Activated CD8-positive, alpha-beta memory T cell treated with anti-CD3 and anti-CD28 coated beads, Interleukin-2, amount 50 U/mL, for 48 hours (primary cell): ENCODE results near the gene SIN3A.

Source experiments
- DNase-seq: peaks from one replicate; pipeline ENCODE4 v3.0.0-alpha.2; 2020

The SIN3A gene

GRCh38 chr15:75369897-75370581 lies 81.5 kb downstream of the SIN3A start:
- DNase-seq = no peak

GRCh38 chr15:75368689-75369239 lies 82.7 kb downstream of the SIN3A start:
- DNase-seq = peak; percentile 64

GRCh38 chr15:75367913-75368688 lies 83.4 kb downstream of the SIN3A start, which contains the start of gene MAN2C1:
MAN2C1 (minus strand) TSS chr15:75368607; CDS start chr15:75368583, 24 bp downstream.
- DNase-seq = peak; percentile 96

GRCh38 chr15:75367406-75367912 lies 84.0 kb downstream of the SIN3A start:
- no peak for DNase-seq

DNA sequence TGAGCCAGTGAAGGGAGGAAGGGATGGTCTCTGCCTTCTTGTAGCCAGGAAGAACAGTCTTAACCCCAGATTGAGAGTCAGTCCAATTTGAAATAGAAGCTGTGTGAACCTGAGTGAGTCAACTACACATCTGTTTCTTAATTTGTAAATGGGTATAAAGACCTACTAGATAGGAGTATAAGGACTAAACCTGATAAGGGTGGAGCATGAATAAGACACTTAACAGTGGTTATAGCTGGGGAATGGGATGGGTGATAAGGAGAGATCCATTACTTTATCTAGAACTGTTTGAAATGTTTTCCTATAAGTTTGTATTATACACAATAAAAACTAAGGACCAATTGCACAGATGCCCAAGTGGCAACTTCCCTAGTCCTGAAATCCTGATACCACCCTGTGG lies 84.5 kb downstream of the SIN3A start:
- DNase-seq = no peak

GRCh38 chr15:75366163-75366562 lies 85.3 kb downstream of the SIN3A start:
- no peak for DNase-seq

- no peak for DNase-seq
Observed at GRCh38 chr15:75364881-75365280, 86.6 kb downstream of the SIN3A start.

GRCh38 chr15:75363786-75364185 lies 87.7 kb downstream of the SIN3A start:
- no peak for DNase-seq

DNA sequence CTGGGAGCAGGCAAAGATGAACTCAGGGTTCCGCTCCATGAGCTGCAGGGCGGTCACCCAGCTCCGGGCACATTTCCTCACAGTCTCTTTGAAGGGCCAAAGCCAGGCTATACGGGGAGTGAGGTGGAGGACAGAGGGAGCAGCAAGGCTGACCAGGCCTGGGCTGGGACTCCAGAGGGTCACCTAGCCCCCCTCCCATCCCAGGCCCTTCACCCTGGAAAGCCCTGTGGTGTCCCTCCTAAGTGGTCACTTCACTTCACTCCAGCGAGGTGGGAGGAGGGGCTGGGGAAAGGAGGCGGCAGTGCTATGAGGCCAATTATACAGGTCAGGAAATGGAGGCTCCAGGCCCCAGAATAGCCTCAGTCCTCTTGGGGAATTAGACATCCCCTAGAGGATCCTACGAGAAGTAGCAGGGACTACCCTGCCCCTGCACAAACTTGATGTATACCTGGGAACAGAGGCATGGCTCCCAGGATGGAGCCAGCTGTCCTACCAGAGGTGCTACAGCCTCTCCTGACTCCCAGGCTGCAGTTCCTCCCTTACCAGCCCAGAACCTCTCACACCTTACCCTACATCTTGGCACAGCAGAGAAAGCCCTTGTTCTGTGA lies 88.7 kb downstream of the SIN3A start:
- no peak for DNase-seq

- DNase-seq = no peak
Observed at GRCh38 chr15:75361989-75362641, 89.4 kb downstream of the SIN3A start.

GRCh38 chr15:75361361-75361988 lies 90.0 kb downstream of the SIN3A start:
- no peak for DNase-seq

GRCh38 chr15:75360856-75361255 lies 90.6 kb downstream of the SIN3A start:
- DNase-seq = no peak

DNA sequence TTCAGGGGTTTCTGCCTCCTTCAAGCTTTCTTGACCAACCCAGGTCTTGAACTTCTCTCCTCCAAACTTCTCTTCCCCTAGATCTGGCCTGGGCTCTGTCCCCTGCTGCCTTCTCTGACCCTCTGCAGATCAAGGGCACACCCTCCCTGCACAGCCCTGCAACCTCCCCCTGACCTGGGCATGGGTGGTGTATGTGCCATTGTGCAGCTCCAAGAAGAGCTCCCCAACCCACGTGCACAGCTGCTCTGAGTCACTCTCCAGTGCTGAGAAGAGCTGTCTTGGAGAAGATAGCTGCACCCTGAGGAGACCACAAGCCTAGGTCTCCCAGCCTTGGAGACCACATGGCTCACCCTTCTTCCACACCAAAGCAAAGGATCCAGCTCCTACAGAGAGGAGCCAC lies 91.1 kb downstream of the SIN3A start:
- DNase-seq = peak; percentile 49

DNA sequence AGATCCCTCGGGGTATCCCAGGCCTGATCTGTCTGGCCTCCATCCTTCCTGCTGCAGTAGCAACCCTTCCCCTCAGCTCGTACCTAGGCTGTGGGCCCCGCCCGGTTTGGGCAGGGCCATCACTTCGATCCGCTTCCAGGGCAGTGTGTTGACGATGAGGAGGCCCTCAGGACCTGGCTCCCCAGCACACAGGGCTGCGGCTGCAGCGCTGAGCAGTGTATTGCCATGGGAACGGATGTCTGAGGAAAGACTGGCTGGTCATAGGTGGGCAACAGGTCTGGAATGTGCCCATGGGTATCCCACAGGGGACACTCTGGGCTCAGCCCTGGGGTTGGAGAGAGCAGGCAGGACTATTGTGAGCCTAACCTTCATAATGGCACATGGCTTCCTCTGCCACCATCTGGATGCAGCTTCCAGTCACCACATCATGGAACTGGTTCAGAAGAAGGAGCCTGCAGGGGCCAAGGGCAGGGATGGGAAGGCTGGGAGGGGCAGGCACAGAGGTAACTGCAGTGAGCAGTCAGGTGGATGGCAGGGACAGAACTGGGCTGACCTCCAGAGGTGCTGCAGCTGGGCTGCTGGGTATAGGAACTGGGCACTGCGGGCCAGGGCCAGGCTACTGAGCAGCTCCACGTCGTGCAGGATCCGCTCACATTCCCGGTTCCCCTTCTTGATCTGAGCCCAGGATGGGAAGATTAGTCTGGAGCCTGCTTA lies 91.8 kb downstream of the SIN3A start:
- no peak for DNase-seq

DNA sequence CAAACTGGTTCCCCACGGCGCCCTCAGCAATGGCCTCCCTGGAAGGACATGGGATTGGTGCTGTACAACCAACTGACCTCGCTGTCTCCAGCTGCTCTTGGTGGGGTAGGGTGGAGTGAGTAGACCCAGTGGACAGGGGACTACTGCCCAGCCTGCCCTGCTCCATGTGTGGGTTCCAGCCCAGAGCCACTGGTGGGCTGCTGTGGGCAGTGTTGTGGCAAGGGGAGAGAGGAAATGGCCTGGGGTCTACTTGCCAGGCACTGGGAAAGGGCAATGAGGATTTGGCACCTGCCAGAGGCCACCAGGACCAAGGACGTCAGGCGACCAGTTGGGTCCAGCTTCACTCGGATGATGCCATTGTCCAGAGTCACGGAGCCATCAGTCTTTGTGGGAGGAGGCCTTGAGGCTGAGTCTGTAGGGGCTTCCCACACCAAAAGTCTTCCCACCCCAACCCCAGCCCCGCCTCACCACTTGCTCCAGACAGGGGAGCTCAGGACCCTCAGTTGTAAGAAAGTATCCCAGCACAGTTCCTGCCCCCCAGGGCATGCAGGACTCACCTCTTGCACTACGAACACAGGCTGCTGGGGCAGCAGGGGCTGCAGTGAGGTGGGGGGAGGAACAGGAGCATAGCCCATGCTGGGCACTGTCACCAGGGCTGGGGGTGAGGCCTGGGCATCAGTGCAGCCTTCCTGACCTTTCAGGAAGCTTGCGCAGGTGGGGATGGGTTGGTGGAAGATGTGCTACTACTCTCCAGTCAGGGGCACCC lies 92.5 kb downstream of the SIN3A start:
- DNase-seq = no peak

GRCh38 chr15:75357976-75358673 lies 93.4 kb downstream of the SIN3A start:
- no peak for DNase-seq

DNA sequence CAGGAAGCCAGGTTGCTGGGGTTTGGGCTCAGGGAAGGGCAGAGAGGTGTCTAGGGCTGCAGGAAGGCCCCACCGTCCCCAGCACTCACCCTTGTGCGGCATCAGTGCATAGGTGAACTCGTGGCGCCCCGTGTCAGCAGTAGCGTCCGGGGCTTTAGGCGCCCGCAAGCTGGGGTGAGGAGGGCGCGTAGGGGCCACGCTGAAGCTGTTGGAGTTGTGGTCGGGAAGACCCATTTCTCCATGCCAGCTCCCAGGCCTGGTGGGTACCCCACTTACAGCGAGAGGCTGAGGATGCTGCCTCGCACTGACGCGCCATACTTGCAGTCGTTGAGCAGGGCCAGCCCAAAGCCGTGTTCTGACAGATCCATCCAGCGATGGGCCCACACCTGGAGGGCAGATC lies 95.0 kb downstream of the SIN3A start:
- no peak for DNase-seq

DNA sequence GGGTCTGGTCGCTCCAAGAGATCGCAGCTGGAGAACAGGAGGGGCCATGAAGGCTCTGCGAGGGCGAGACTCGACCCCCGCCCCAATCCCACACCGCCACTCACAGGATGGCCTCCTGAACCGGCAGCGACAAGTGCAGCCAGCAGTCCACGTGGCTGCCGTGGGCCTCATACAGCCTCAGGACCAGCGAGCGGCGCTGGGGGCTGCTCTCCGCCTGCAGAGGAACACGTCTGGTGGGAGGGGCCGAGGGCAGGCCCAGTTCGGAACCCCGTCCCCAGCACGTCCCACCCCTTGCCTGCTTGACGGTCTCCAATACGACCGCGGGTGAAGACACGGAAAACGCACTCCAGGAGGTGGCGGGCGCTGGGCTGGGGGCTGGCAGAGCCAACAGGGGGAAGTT lies 95.5 kb downstream of the SIN3A start:
- no peak for DNase-seq

- no peak for DNase-seq
Observed at GRCh38 chr15:75355369-75355768, 96.1 kb downstream of the SIN3A start.

DNA sequence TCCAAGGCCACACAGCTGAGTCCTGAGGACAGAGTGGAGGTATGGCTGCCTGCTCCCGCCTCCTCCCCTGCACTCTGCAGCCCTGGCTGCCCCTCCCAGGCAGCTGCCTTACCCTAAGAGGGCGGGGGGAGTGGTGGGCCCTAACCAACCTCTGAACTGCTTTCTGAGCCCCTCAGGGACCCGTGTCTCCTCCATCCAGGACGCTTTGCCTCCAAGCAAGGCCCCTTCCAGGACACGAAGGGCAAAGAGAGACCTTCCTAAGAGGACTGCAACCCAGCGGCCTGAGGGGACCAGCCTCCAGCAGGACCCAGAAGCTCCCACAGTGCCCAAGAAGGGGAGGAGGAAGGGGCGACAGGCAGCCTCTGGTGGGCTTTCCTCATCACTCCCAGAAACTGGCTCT lies 97.0 kb downstream of the SIN3A start:
- no peak for DNase-seq
